OCI-LY7 (cell line): ENCODE measurements around the gene C2CD4A. TPM values are rescaled to one million over a fixed set of nuclear protein-coding genes. Genes with fewer than 3 reads are reported as not detected.

Source experiments
- BruUV-seq: library from RNA; stranded (reverse); fragments of 400-500 nt; replicated peaks from 2 replicates; lab custom pipeline; 2021; lab: Mats Ljungman, UMichigan
- CTCF ChIA-PET: fragments of 300-600 bp; sonication (Branson Sonifier 250); formaldehyde crosslinking; loops from one replicate; lab custom pipeline; 2022; ENCODE audit warnings: antibody characterized with exemption; ENCODE audit not compliant: unreplicated experiment; lab: Charles Lee
- POLR2A ChIA-PET: fragments of 300-600 bp; sonication (Branson Sonifier 250); formaldehyde crosslinking; loops from one replicate; lab custom pipeline; 2022; ENCODE audit warnings: antibody characterized with exemption; lab: Charles Lee
- DNase-seq: peaks from one replicate; pipeline ENCODE4 v3.0.0-alpha.2; 2015; ENCODE audit warnings: low spot score
- H2AFZ ChIP-seq: fragments of 200-600 bp; sonication (generic), shearing (Covaris generic); 2 replicates; pipeline ENCODE4 v1.6.1; 2014; ENCODE audit warnings: mild to moderate bottlenecking, antibody characterized with exemption, low read length, moderate library complexity
- H3K27ac ChIP-seq: fragments of 200-600 bp; sonication (generic); 2 replicates; pipeline ENCODE4 v1.5.1; 2014; ENCODE audit warnings: mixed run types, low read depth, mild to moderate bottlenecking, moderate library complexity, low read length, inconsistent platforms; ENCODE audit not compliant: poor library complexity, severe bottlenecking
- H3K36me3 ChIP-seq: fragments of 200-600 bp; sonication (generic); 2 replicates; pipeline ENCODE4 v1.6.1; 2014; ENCODE audit warnings: mild to moderate bottlenecking, antibody characterized with exemption, low read length, moderate library complexity, mixed read lengths; ENCODE audit not compliant: insufficient read depth
- H3K4me1 ChIP-seq: fragments of 200-600 bp; sonication (generic); 2 replicates; pipeline ENCODE4 v1.5.1; 2014; ENCODE audit warnings: mild to moderate bottlenecking, low read length; ENCODE audit not compliant: insufficient read depth, poor library complexity, severe bottlenecking
- H3K4me2 ChIP-seq: fragments of 200-600 bp; sonication (generic); 2 replicates; pipeline ENCODE4 v1.6.1; 2014; ENCODE audit warnings: mild to moderate bottlenecking, low read length
- H3K4me3 ChIP-seq: fragments of 200-600 bp; sonication (generic); 2 replicates; pipeline ENCODE4 v1.5.1; 2014; ENCODE audit warnings: mild to moderate bottlenecking, low read depth, low read length; ENCODE audit not compliant: poor library complexity, severe bottlenecking
- H3K79me2 ChIP-seq: fragments of 200-600 bp; sonication (generic); 2 replicates; pipeline ENCODE4 v1.6.1; 2016; ENCODE audit warnings: low read depth, mild to moderate bottlenecking, low read length, moderate library complexity, mixed read lengths; ENCODE audit not compliant: insufficient read depth
- H3K9me2 ChIP-seq: fragments of 200-600 bp; sonication (generic); 2 replicates; pipeline ENCODE4 v1.6.1; 2016; ENCODE audit warnings: mild to moderate bottlenecking, low read length, mixed read lengths; ENCODE audit not compliant: insufficient read depth
- H3K9me3 ChIP-seq: fragments of 200-600 bp; sonication (generic); 2 replicates; pipeline ENCODE4 v1.6.1; 2014; ENCODE audit warnings: mild to moderate bottlenecking, mixed run types, low read length, mixed read lengths
- H4K20me1 ChIP-seq: fragments of 200-600 bp; sonication (generic); 2 replicates; pipeline ENCODE4 v1.6.1; 2014; ENCODE audit warnings: mild to moderate bottlenecking, antibody characterized with exemption, low read length, moderate library complexity, mixed read lengths; ENCODE audit not compliant: insufficient read depth
- EZH2phosphoT487 ChIP-seq: fragments of 200-600 bp; sonication (generic); IDR thresholded peaks from 2 replicates; pipeline ENCODE4 v1.6.1; 2018; ENCODE audit warnings: low read depth, borderline replicate concordance, mild to moderate bottlenecking, mixed run types, antibody characterized with exemption, low read length, moderate library complexity, mixed read lengths
- intact Hi-C: fragments of 100-400 bp; cut with micrococcal nuclease; formaldehyde crosslinking; loops from one replicate; pipeline ENCODE4 v1.10.0; 2022; ENCODE audit not compliant: unreplicated experiment
- total RNA-seq, 2 experiments: library from RNA; depleted of rRNA in 1 of 2; stranded (reverse); fragments of >200 nt in 1 of 2; shearing (Covaris generic) in 1 of 2; gene quantifications; 2 replicates each; pipeline ENCODE4 v1.2.3, GENCODE V29; 2014 to 2022
- TF ChIP-seq, protein P1 (sequence below): fragments of 200-600 bp; sonication (generic); conservative IDR thresholded peaks from 2 replicates; pipeline ENCODE4 v1.5.1; 2014; ENCODE audit warnings: mild to moderate bottlenecking, antibody characterized with exemption, low read length, moderate library complexity, mixed read lengths

C2CD4A gene
- total RNA-seq, 2 experiments from 2014 or later: not detected

DNA sequence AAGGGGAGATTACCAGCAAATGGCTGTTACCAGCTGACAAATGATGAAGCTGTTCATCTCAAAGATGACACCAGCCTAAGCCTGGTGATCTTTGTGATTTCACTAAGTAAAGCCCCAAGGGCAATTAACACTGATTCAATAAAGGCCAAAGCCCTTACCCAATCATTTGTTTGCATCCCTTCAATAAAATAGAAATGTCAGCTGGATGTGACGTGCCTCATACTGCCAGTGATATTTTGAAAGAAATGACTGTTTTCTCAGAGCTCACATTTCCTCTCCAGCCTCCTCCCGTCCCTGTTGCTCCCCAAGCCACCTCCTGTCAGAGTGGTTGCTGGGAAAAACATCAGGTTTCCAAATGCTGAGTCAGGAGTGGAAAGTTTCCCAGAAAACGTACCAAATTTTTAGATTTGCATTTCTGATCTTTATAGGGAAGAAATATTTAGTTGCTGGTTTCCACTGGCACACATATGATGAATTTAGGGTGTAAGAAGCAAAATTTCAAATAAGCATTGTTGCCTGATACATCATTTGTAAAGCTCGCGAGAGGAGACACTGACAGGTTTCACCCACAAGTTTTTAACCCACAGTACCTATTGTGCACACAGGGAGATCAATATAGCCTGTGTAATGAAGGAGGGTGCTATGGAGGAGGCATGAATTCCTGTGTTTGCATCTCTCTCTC, 21.0 kb downstream of the C2CD4A start:
- Histone ChIP-seq H3K4me3 (no peak overlapping the region), H3K27ac (no peak overlapping the region), H3K79me2 (no peaks in the 10 kb centered on the region), H2AFZ (0 out of 2 replicates have a peak overlapping the region, but pooled peaks have one; percentile 16), H3K9me3 (no peaks in the 10 kb centered on the region), H4K20me1 (no peaks in the 10 kb centered on the region), H3K9me2 (no peaks in the 10 kb centered on the region), H3K4me2 (no peak overlapping the region), H3K4me1 (no peaks in the 10 kb centered on the region), H3K36me3 (no peaks in the 10 kb centered on the region)
- no TSS peak for BruUV-seq
- ChIA-PET POLR2A (interaction anchor here (0.7 to 0.8 kb wide), 2 partner anchors 10 to 1356 kb away, joined by 5 to 7 read pairs; no protein-coding TSS in a partner anchor), CTCF (no interaction called here)
- no peak for TF ChIP-seq EZH2phosphoT487
- TF ChIP-seq, protein P1, sequence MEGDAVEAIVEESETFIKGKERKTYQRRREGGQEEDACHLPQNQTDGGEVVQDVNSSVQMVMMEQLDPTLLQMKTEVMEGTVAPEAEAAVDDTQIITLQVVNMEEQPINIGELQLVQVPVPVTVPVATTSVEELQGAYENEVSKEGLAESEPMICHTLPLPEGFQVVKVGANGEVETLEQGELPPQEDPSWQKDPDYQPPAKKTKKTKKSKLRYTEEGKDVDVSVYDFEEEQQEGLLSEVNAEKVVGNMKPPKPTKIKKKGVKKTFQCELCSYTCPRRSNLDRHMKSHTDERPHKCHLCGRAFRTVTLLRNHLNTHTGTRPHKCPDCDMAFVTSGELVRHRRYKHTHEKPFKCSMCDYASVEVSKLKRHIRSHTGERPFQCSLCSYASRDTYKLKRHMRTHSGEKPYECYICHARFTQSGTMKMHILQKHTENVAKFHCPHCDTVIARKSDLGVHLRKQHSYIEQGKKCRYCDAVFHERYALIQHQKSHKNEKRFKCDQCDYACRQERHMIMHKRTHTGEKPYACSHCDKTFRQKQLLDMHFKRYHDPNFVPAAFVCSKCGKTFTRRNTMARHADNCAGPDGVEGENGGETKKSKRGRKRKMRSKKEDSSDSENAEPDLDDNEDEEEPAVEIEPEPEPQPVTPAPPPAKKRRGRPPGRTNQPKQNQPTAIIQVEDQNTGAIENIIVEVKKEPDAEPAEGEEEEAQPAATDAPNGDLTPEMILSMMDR: no peak
- intact Hi-C loops: no loop called here
- DNase-seq: no peak

DNA sequence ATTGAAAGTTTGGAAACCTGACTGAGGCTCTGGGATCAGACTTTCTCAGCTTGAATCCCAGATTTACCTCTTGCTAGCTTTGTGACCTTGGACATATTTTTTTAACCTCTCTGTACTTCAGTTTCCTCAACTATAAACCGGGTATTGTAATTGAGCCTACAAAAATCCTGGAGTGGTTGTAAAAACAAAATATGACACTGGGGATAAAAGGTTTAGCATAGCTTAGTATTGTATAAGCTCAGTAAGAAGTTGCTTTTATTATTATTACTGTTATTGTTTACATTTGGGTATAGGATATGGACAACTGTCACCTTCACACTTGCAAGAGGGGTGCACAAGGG, 21.5 kb downstream of the C2CD4A start:
- POLR2A ChIA-PET: interaction anchor here (0.7 to 0.9 kb wide), 3 partner anchors 11 to 1356 kb away, joined by 3 to 7 read pairs (median 5); no protein-coding TSS in a partner anchor
- H3K9me2 ChIP-seq: no peaks in the 10 kb centered on the region
- DNase-seq: no peak
- no peaks in the 10 kb centered on the region for H3K79me2 ChIP-seq
- no peaks in the 10 kb centered on the region for H3K9me3 ChIP-seq
- no peak overlapping the region for H3K27ac ChIP-seq
- no TSS peak for BruUV-seq
- H3K36me3 ChIP-seq: no peaks in the 10 kb centered on the region
- CTCF ChIA-PET: no interaction called here
- H4K20me1 ChIP-seq: no peaks in the 10 kb centered on the region
- H3K4me2 ChIP-seq: no peak overlapping the region
- no peak overlapping the region for H3K4me3 ChIP-seq
- intact Hi-C loops: no loop called here
- TF ChIP-seq EZH2phosphoT487: no peak
- TF ChIP-seq, protein P1: no peak
- no peak overlapping the region for H2AFZ ChIP-seq
- no peaks in the 10 kb centered on the region for H3K4me1 ChIP-seq

DNA sequence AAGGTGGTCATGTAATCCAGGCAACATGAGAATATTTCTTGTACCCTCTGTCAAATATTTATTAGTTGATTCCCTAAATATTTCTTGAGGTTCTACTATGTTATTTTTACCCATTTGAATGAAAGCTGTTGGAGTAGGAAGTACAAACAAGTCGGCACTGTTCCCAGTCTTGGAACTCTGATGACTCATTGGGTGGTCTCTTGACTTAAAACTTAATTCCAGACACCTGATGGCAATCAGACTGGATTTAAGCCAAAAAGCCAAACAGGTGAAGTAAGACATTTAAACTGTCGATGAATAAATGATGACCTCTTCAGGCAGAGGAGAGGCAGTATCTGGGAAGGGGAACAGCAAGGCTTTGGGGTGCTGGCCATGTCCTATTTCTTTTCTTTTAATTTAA, 22.8 kb downstream of the C2CD4A start:
- Histone ChIP-seq H2AFZ (no peak overlapping the region), H3K4me2 (no peak overlapping the region), H4K20me1 (no peaks in the 10 kb centered on the region), H3K79me2 (no peaks in the 10 kb centered on the region), H3K9me3 (no peaks in the 10 kb centered on the region), H3K27ac (no peak overlapping the region), H3K4me1 (no peaks in the 10 kb centered on the region), H3K4me3 (no peak overlapping the region), H3K9me2 (no peaks in the 10 kb centered on the region), H3K36me3 (no peaks in the 10 kb centered on the region)
- intact Hi-C loops: no loop called here
- ChIA-PET POLR2A (interaction anchor here (0.6 kb wide), 1 partner anchor 149 kb away, joined by 3 read pairs; no protein-coding TSS in a partner anchor), CTCF (no interaction called here)
- no TSS peak for BruUV-seq
- no peak for TF ChIP-seq EZH2phosphoT487
- TF ChIP-seq, protein P1: no peak
- DNase-seq: no peak
